H1 (cell line): Measurements from ENCODE around the gene ADAMTS1. TPM values are rescaled to one million over a fixed set of nuclear protein-coding genes. Genes with fewer than 3 reads are reported as not detected.

Source experiments
- CTCF ChIA-PET: fragments of 300-600 bp; sonication (Branson Sonifier 250); formaldehyde crosslinking; loops from one replicate; lab custom pipeline; 2021; ENCODE audit not compliant: partially characterized antibody; lab: Charles Lee
- POLR2A ChIA-PET: fragments of 300-600 bp; sonication (Branson Sonifier 250); formaldehyde crosslinking; loops from one replicate; lab custom pipeline; 2021; ENCODE audit warnings: inconsistent platforms; ENCODE audit not compliant: partially characterized antibody; lab: Charles Lee
- DNase-seq, 2 experiments: peaks; one replicate each; pipeline versions ENCODE4 v3.0.0 to v3.0.0-alpha.2; 2010 to 2022; ENCODE audit warnings: low spot score in 2 of 2, low read depth in 1 of 2, mixed read lengths in 1 of 2
- FAIRE-seq: peaks from 2 replicates; lab custom pipeline; 2011; peaks lifted over from hg19 to GRCh38; lab: Jason Lieb, UNC
- H2AFZ ChIP-seq: 2 replicates; pipeline ENCODE4 v1.8.1; 2012; ENCODE audit warnings: low read length, inconsistent platforms
- H2AK5ac ChIP-seq: 2 replicates; pipeline ENCODE4 v1.6.1; 2013; ENCODE audit warnings: low read depth, low read length
- H2BK120ac ChIP-seq: replicated peaks from 2 replicates; pipeline ENCODE3; 2013; ENCODE audit warnings: low read depth, low read length, inconsistent platforms
- H2BK12ac ChIP-seq: 2 replicates; pipeline ENCODE4 v1.6.1; 2013; ENCODE audit warnings: low read depth, low read length
- H2BK15ac ChIP-seq: 2 replicates; pipeline ENCODE4 v1.6.1; 2013; ENCODE audit warnings: low read length
- H2BK20ac ChIP-seq: 2 replicates; pipeline ENCODE4 v1.6.1; 2013; ENCODE audit warnings: low read length
- H2BK5ac ChIP-seq: 2 replicates; pipeline ENCODE4 v1.6.1; 2013; ENCODE audit warnings: low read depth, low read length
- H3K14ac ChIP-seq: 2 replicates; pipeline ENCODE4 v1.6.1; 2013; ENCODE audit warnings: inconsistent platforms; ENCODE audit not compliant: insufficient read length
- H3K18ac ChIP-seq: 2 replicates; pipeline ENCODE4 v1.6.1; 2013; ENCODE audit warnings: low read length; ENCODE audit errors: extremely low read depth
- H3K23ac ChIP-seq: 2 replicates; pipeline ENCODE4 v1.6.1; 2013; ENCODE audit warnings: inconsistent platforms; ENCODE audit not compliant: insufficient read length
- H3K23me2 ChIP-seq: 2 replicates; pipeline ENCODE4 v1.6.1; 2013; ENCODE audit warnings: low read depth, low read length
- H3K27ac ChIP-seq: 2 replicates; pipeline ENCODE4 v1.6.1; 2011; ENCODE audit warnings: low read depth, low read length, inconsistent platforms
- H3K27me3 ChIP-seq, 4 experiments: replicated peaks in 1 of 4; 1 replicate in 1 of 4; 2 replicates in 3 of 4; pipeline versions ENCODE4 v1.6.1 to v1.8.1; 2011 to 2013; ENCODE audit warnings: low read length in 3 of 4, mild to moderate bottlenecking in 3 of 4, inconsistent platforms in 2 of 4, mixed read lengths in 2 of 4, moderate library complexity in 1 of 4; ENCODE audit not compliant: control insufficient read depth in 3 of 4, insufficient read depth in 3 of 4; ENCODE audit errors: extremely low read depth in 1 of 4
- H3K36me3 ChIP-seq, 4 experiments: 2 replicates each; pipeline versions ENCODE4 v1.6.1 to v1.8.1; 2011 to 2013; ENCODE audit warnings: mild to moderate bottlenecking in 4 of 4, low read length in 3 of 4, moderate library complexity in 2 of 4, control low read depth in 1 of 4, inconsistent platforms in 1 of 4; ENCODE audit not compliant: insufficient read depth in 4 of 4, control insufficient read depth in 2 of 4
- H3K4ac ChIP-seq: replicated peaks from 2 replicates; pipeline ENCODE3; 2013; ENCODE audit warnings: low read length, low read depth, mixed read lengths, inconsistent platforms; ENCODE audit not compliant: insufficient read length
- H3K4me1 ChIP-seq, 4 experiments: replicated peaks in 1 of 4; 1 replicate in 1 of 4; 2 replicates in 3 of 4; pipeline versions ENCODE4 v1.6.1 to v1.8.1; 2011 to 2013; ENCODE audit warnings: low read length in 3 of 4, inconsistent platforms in 2 of 4, mixed read lengths in 1 of 4; ENCODE audit not compliant: insufficient read depth in 4 of 4, control insufficient read depth in 3 of 4
- H3K4me2 ChIP-seq, 2 experiments: 2 replicates each; pipeline versions ENCODE4 v1.6.1 to v1.8.1; 2011 to 2013; ENCODE audit warnings: low read depth in 2 of 2, low read length in 2 of 2, control low read depth in 1 of 2, inconsistent platforms in 1 of 2, mild to moderate bottlenecking in 1 of 2; ENCODE audit not compliant: insufficient read depth in 1 of 2
- H3K4me3 ChIP-seq, 4 experiments: fragments of 200-600, 300-600 bp in 1 of 4; sonication (generic), shearing (Covaris generic), sonication (Bioruptor Twin) in 1 of 4; 2 replicates each; pipeline versions ENCODE4 v1.5.1 to v1.8.1; 2011 to 2016; ENCODE audit warnings: low read length in 4 of 4, low read depth in 3 of 4, control low read depth in 2 of 4, inconsistent platforms in 2 of 4, mild to moderate bottlenecking in 2 of 4, mixed read lengths in 1 of 4, moderate library complexity in 1 of 4; ENCODE audit not compliant: insufficient read depth in 2 of 4; ENCODE audit errors: extremely low read depth in 1 of 4
- H3K56ac ChIP-seq: replicated peaks from 2 replicates; pipeline ENCODE3; 2013; ENCODE audit warnings: low read depth, mild to moderate bottlenecking, mixed read lengths, low read length, inconsistent platforms; ENCODE audit not compliant: insufficient read length
- H3K79me1 ChIP-seq: 2 replicates; pipeline ENCODE4 v1.6.1; 2013; ENCODE audit warnings: low read depth, low read length, control low read depth
- H3K79me2 ChIP-seq, 2 experiments: 2 replicates each; pipeline versions ENCODE4 v1.6.1 to v1.8.1; 2012 to 2013; ENCODE audit warnings: low read length in 2 of 2, mild to moderate bottlenecking in 2 of 2, inconsistent platforms in 1 of 2; ENCODE audit not compliant: insufficient read depth in 2 of 2, control insufficient read depth in 1 of 2
- H3K9ac ChIP-seq, 4 experiments: replicated peaks in 1 of 4; 1 replicate in 1 of 4; 2 replicates in 3 of 4; pipeline versions ENCODE4 v1.6.1 to v1.8.1; 2011 to 2013; ENCODE audit warnings: low read depth in 3 of 4, low read length in 3 of 4, control low read depth in 2 of 4, mild to moderate bottlenecking in 2 of 4, moderate library complexity in 2 of 4, inconsistent platforms in 1 of 4; ENCODE audit errors: extremely low read depth in 1 of 4
- H3K9me3 ChIP-seq, 2 experiments: 2 replicates each; pipeline versions ENCODE4 v1.6.1 to v1.8.1; 2012 to 2013; ENCODE audit warnings: mild to moderate bottlenecking in 2 of 2, moderate library complexity in 2 of 2, control low read depth in 1 of 2, inconsistent platforms in 1 of 2, low read depth in 1 of 2, low read length in 1 of 2, mixed read lengths in 1 of 2; ENCODE audit not compliant: insufficient read depth in 2 of 2
- H4K20me1 ChIP-seq, 2 experiments: replicated peaks in 1 of 2; 2 replicates each; pipeline versions ENCODE3 to v1.8.1; 2011 to 2013; ENCODE audit warnings: inconsistent platforms in 2 of 2, low read length in 2 of 2, mild to moderate bottlenecking in 1 of 2; ENCODE audit not compliant: insufficient read depth in 2 of 2, control insufficient read depth in 1 of 2
- H4K5ac ChIP-seq: 2 replicates; pipeline ENCODE4 v1.6.1; 2013; ENCODE audit warnings: low read length, low read depth, mixed read lengths, inconsistent platforms; ENCODE audit not compliant: insufficient read length
- H4K8ac ChIP-seq: 2 replicates; pipeline ENCODE4 v1.8.0; 2013; ENCODE audit warnings: mild to moderate bottlenecking, moderate library complexity, low read length, inconsistent platforms; ENCODE audit not compliant: insufficient read depth; ENCODE audit errors: extremely low read depth
- H4K91ac ChIP-seq: replicated peaks from 2 replicates; pipeline ENCODE3; 2013; ENCODE audit warnings: low read length, mixed read lengths, inconsistent platforms; ENCODE audit not compliant: insufficient read length
- ATF3 ChIP-seq: IDR thresholded peaks from 2 replicates; pipeline ENCODE4 v1.6.1; 2011; ENCODE audit warnings: low read depth, mild to moderate bottlenecking, low read length; ENCODE audit not compliant: insufficient read depth
- GABPA ChIP-seq: IDR thresholded peaks from 2 replicates; pipeline ENCODE4 v1.6.1; 2011; ENCODE audit warnings: mild to moderate bottlenecking, low read length, moderate library complexity, borderline replicate concordance; ENCODE audit not compliant: insufficient read depth
- HDAC6 ChIP-seq: IDR thresholded peaks from one replicate; pipeline ENCODE4 v1.7.1; 2012; ENCODE audit warnings: low read depth, mild to moderate bottlenecking, inconsistent platforms, low read length, moderate library complexity
- WGBS, 2 experiments: shearing (Covaris generic) in 1 of 2; methylation state at CpG; one replicate each; pipeline versions ENCODE4 v1.1.6 to v1.1.7; 2013 to 2015; ENCODE audit warnings: low lambda C conversion rate in 2 of 2, mixed read lengths in 2 of 2, inconsistent platforms in 1 of 2, low coverage in 1 of 2, missing lambda C conversion rate in 1 of 2; ENCODE audit not compliant: insufficient replicate concordance in 2 of 2, insufficient coverage in 1 of 2, insufficient read length in 1 of 2; ENCODE audit errors: extremely low coverage in 1 of 2, missing lambda C conversion rate in 1 of 2; 5-methylcytosine and 5-hydroxymethylcytosine counted together
- polyA plus RNA-seq, 7 experiments: library from polyadenylated mRNA; depleted of rRNA in 3 of 7; stranded (reverse) in 5 of 7; unstranded in 2 of 7; fragments of >200 nt in 5 of 7; fragments of 200-250 nt in 2 of 7; gene quantifications; 1 replicate in 5 of 7; 2 replicates in 1 of 7; 4 replicates in 1 of 7; pipeline versions ENCODE4 v1.2.1 to v1.2.3, GENCODE V29; 2011 to 2013; ENCODE audit warnings: missing spikeins in 2 of 7, mixed read lengths in 2 of 7
- total RNA-seq: library from RNA; stranded (reverse); fragmentation: NEBNext Ultra II Directional; extraction: Animal tissue kit (Norgen Biotek cat#: 25700); gene quantifications from 2 replicates; pipeline ENCODE4 v1.2.1, GENCODE V29; 2021

Gene ADAMTS1
- total and polyA plus RNA-seq, 2 of the 8 experiments (the other 6 are each of a cell fraction or from before 2014, with no cell fraction given) = 10.7 to 22.4 TPM

- Histone ChIP-seq H3K79me2 (no peaks in the 10 kb centered on the region), H2BK120ac (no peak overlapping the region), H3K27ac (no peak overlapping the region), H2BK15ac (no peak overlapping the region), H3K14ac (no peak overlapping the region), H2BK5ac (no peak overlapping the region), H3K23me2 (no peaks in the 10 kb centered on the region), H3K36me3 (no peaks in the 10 kb centered on the region), H3K4me2 (no peak overlapping the region), H3K4me3 (no peak overlapping the region), H2BK20ac (no peak overlapping the region), H3K4me1 (no peaks in the 10 kb centered on the region), H3K4ac (no peak overlapping the region), H2AK5ac (no peak overlapping the region), H3K56ac (no peak overlapping the region), H3K27me3 (no peaks in the 10 kb centered on the region), H2AFZ (no peak overlapping the region), H3K9me3 (no peaks in the 10 kb centered on the region), H4K91ac (no peak overlapping the region), H3K79me1 (no peaks in the 10 kb centered on the region), H3K23ac (no peak overlapping the region), H4K5ac (no peak overlapping the region), H4K8ac (no peak overlapping the region), H4K20me1 (no peaks in the 10 kb centered on the region), H3K18ac (no peak overlapping the region), H2BK12ac (no peak overlapping the region), H3K9ac (no peak overlapping the region)
- ChIA-PET POLR2A (no interaction called here), CTCF (no interaction called here)
- FAIRE-seq (no peak), DNase-seq (no peak)
- 83% methylated on average over 1 of the region's 1 CpG; no CpG with 5 or more reads in 1 of the 2 experiments for WGBS, 2 experiments
- TF ChIP-seq HDAC6 (no peak), ATF3 (no peak), GABPA (no peak)
Observed at GRCh38 chr21:26812173-26812572, 33.0 kb downstream of the ADAMTS1 start.
